ENCODE measurements around the gene CABLES2.

The CABLES2 gene

GRCh38 chr20:62418709-62419487 is 11.8 kb upstream of the CABLES2 start:
- DNase-seq (ENCODE audit: low read depth in 2 of 2): no peak

GRCh38 chr20:62417981-62418708 is 11.1 kb upstream of the CABLES2 start:
- no peak for DNase-seq (ENCODE audit: low read depth in 2 of 2)

GRCh38 chr20:62416651-62417637 is 9.9 kb upstream of the CABLES2 start:
- no peak for DNase-seq (ENCODE audit: low read depth in 2 of 2)

DNA sequence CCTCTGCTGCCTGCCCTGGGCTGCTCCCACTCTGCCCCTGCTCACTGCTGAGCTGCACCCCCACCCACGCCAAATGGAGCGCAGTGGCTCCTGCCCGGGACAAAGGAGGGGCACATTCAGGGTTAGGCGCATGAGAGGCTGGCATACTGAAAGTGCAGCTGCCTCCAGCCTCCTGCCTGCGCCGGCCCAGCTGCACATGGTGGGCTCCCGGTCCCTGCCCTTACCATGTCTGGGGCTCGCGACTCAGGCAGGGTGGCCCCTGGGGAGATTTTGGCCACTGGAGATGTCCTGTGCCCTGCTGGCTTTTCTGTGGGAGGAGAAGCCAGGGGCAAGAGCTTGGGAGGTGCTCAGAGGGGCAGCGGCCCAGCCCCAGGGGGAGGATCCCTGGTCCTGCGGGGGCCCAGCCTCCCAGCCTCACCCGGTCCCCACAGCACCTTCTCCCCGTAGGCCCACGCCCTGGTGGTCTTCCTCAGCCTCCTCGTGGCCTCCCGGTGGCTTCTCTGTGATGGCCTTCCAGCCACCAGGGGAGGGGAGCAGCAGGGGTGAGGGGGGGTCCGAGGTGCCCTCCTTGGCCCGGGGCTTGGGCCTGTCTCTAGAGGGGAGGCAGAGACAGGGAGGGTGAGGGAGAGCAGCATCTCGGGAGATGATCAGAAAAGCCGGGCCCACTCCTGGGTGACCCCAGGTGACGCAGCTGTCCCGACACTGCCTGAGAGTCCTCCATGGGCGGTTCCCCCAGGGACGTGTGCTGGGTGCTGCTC is 8.4 kb upstream of the CABLES2 start:
- no peak for DNase-seq (ENCODE audit: low read depth in 2 of 2)

DNA sequence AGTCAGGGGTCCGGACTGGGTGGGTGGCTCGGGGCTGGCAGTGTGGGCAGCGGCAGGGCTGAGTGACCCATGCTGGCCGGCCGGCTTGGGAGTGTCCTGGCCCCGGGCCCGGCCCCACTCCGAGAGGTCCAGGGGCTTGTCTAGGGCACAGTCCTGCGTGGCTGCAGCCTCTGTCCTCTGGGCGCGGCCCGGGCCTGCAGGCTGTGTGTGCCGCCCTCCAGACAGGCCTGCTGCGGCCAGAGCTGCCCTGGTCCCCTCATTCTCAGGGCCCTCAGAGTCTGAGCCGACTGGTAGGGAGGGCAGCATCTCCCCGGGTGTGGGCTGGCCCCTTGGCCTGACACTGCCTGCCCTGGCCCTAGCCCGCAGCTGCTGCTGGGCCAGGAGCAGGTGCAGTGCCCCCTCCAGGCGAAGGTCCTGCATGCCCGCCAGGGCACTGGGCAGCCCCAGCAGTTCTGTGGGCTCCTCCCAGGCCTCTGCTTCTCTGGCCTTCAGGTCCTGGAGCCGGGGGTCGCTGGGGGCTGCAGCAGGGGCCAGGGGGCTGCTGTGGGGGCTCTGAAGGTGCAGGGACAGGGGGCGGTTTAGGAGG is 6.9 kb upstream of the CABLES2 start:
- no peak for DNase-seq (ENCODE audit: low read depth in 2 of 2)

DNA sequence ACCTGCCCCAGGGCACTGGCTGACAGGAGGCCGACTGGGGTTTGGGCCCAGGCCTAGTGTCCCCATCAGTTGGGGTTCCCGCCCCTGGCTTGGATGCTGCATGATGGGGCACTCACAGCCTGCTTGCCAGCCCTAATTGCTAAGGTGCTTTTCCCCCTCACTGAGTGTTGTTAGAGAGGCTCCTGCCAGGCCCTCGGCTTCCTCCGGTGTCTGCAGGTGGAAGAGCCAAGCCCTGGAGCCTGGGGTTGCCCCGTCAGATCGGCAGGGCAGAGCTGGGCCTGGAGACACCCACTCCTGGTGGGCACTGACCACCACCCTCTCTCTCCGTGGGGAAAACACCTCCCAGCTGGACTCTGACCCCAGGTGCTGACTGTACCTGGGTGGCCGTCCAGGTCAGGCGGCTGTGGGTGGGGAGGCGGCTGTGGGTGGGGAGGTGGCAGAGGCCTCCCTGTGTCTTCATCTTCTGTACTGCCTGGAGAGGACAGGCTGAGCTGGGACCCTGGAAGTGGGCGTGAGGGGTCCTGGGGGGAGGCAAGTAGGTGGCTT is 6.0 kb upstream of the CABLES2 start:
- DNase-seq (ENCODE audit: low read depth in 2 of 2): no peak

DNA sequence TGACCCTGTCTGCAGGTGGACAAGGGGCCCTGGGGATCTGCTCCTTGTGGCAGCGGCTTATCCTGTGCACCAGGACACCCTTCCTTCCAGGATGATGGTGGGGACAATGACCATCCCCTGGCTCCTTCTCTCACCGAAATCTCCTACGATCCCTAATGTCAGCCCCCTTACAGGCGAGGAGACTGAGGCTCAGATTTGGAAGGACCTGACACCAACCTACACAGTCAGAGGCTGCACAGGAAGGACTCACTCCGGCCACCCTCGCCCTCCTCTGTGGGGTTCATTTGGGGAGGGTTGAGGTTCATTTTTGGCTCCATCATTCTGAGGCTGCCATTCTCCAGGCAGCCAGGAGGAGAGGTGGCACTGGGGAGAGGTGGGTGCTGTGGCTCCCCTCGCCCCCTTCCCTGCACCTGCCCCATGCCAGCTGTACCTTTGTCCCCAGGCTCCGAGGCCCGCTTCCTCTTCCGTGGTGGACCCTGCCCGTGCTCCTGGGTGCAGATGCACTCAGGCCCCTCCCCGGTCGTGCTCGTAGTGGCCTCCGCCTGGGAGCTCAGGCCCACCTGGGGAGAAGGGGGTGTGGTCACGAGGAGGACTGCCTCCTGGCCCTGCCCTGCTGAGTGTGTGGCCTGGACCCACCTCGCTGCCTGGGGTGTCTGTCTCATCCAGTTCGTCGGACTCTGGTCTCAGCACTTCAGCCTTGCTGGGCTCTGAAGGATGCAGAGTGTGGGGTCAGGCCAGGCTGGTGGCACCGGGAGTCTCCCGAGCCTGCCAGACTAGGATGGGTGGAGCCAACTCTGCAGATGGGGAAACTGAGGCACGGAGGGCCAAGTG is 5.3 kb upstream of the CABLES2 start:
- DNase-seq (ENCODE audit: low read depth in 2 of 2): no peak

GRCh38 chr20:62411479-62412193 is 4.6 kb upstream of the CABLES2 start:
- DNase-seq (ENCODE audit: low read depth in 2 of 2): no peak

DNA sequence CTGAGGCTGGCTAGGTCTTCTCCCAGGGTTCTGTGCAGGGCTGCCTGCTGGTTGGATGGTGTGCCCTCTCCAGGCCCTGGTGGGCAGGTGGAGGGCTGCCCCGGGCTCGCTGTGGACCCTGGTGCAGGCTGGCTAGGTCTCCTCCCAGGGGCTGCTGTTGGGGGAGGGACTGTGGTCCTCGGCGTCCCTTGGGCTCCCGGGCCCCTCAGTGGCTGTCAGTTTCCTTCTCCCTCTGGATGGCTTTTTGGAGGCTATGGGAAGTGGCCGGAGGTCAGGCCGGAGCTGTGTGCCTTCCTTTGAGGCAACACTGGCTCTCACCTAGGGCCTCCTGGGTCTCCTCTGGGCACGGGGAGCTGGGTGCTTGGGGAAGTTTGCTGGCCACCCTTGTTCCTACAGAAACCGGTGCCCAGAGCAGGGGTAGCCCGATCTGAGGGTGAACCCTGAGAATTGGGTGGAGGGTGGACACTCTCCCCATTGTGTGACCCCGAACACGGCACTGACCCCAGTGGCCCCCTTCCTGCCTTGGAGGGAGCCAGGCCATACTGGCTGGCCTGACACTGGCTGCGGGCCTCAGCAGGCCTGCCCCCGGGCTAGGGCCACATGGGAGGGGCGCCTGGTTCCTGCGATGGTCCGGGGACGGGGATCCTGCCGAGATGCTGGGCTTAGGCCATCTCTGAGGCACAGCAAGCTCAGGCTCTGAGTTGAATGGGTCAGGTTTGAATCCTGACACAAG is 3.8 kb upstream of the CABLES2 start:
- DNase-seq (ENCODE audit: low read depth in 2 of 2): no peak

- peak; percentile 18 to 29 for DNase-seq (ENCODE audit: low read depth in 2 of 2)
These were observed 3.1 kb upstream of the CABLES2 start for GRCh38 chr20:62409931-62410745.

GRCh38 chr20:62409086-62409853 is 2.2 kb upstream of the CABLES2 start:
- DNase-seq (ENCODE audit: low read depth in 2 of 2): no peak

DNA sequence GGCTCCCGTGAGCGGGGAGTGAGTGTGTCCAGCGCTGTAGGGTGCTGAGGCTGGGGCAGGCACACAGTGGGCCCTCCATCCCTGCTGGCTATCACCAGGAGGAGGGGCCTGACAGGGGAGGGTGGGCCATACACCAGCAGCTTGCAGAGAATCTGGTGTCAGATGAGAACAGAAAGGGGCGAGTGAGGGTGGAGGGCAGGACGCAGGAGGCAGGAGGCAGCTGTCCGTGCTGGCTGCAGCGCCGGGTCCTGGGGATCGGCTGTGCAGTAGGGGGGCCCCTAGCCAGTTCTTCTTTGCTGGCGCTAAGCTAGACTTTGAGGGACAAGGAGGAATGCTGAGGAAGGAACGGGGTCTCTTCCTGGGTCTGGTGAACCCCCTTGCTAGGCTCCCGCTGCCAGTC is 1.6 kb upstream of the CABLES2 start:
- no peak for DNase-seq (ENCODE audit: low read depth in 2 of 2)

DNA sequence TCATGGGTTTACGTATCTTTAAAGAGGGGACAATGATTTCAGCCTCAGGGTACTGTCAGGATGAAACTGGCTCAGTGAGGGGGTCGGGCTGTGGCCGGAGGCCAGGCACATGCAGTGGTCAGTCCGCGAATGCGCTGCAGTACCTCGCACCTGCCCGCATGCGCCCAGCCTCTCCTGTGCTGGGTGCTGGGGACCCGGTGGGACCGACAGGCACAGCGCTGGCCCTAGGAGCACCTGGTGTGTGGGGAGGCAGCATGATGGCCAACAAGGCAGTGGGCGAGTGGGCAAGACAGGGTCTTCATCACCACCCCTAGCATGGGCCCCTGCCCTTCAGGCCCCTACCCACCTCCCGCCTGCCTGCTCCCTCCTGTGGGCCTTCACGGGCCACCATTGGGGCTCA is 970 bp upstream of the CABLES2 start:
- no peak for DNase-seq (ENCODE audit: low read depth in 2 of 2)

DNA sequence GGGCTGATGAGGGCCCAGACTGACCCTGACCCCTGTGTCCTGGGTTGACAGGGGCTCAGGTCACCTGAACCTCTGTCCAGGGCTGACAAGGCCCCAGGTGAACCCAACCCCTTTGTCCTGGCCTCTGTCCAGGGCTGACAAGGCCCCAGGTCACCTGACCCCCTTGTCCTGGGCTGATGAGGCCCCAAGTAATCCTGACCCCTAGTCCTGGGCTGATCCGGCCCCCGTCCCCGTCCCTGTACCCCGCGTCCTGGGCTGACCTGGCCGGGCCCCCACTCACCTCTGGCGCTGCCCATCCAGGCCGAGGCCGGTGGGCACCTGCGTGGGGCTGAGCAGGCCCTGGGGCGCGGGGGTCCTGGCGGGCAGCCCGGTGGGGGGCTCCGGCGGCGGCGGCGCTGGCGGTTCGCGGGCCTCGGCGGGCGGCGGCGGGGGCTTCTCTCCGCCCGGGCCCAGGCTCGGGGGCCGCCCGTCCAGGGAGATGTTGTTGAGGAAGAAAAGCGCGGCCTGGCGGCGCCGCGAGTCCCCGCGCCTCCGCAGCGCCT is 379 bp downstream of the CABLES2 start:
- DNase-seq (ENCODE audit: low read depth in 2 of 2): no peak

GRCh38 chr20:62405981-62406513 is 1.0 kb downstream of the CABLES2 start:
- no peak for DNase-seq (ENCODE audit: low read depth in 2 of 2)
